Measurements from ENCODE around the gene CD58. TPM values are rescaled to one million over a fixed set of nuclear protein-coding genes. Genes with fewer than 3 reads are reported as not detected.

CD58 gene
- polyA plus RNA-seq, 1 experiment: 7.3 TPM

- Histone ChIP-seq H3K4me3 (ENCODE audit: low read depth, low read length) (no peak overlapping the region), H3K27me3 (ENCODE audit: control insufficient read depth, insufficient read depth, low read length) (no peaks in the 10 kb centered on the region), H3K27ac (ENCODE audit: low read depth, low read length) (no peak overlapping the region), H3K9me3 (ENCODE audit: control insufficient read depth, insufficient read depth, low read length) (no peaks in the 10 kb centered on the region)
- no peak for DNase-seq (ENCODE audit: low read depth, low spot score)
- no peak for TF ChIP-seq CTCF (IDR thresholded peaks at IDR 0.05; ENCODE audit: low read depth, low read length)
- ChIA-PET CTCF (interaction anchor here (0.9 to 2.1 kb wide), 3 partner anchors 17 to 325 kb away, joined by 3 to 7 read pairs (median 3); no protein-coding TSS in a partner anchor), POLR2A (no interaction called here)
Observed at GRCh38 chr1:116466810-116467557, 103.8 kb downstream of the CD58 start.

GRCh38 chr1:116465845-116466685 is 104.8 kb downstream of the CD58 start:
- Histone ChIP-seq H3K27me3 (ENCODE audit: control insufficient read depth, insufficient read depth, low read length) (no peaks in the 10 kb centered on the region), H3K4me3 (ENCODE audit: low read depth, low read length) (no peak overlapping the region), H3K9me3 (ENCODE audit: control insufficient read depth, insufficient read depth, low read length) (no peaks in the 10 kb centered on the region), H3K27ac (ENCODE audit: low read depth, low read length) (no peak overlapping the region)
- CTCF ChIA-PET: interaction anchor here (0.9 to 2.1 kb wide), 3 partner anchors 18 to 324 kb away, joined by 3 to 7 read pairs (median 3); no protein-coding TSS in a partner anchor
- no peak for TF ChIP-seq CTCF (IDR thresholded peaks at IDR 0.05; ENCODE audit: low read depth, low read length)
- no peak for DNase-seq (ENCODE audit: low read depth, low spot score)
- POLR2A ChIA-PET: no interaction called here

- Histone ChIP-seq H3K27ac (ENCODE audit: low read depth, low read length) (no peak overlapping the region), H3K4me3 (ENCODE audit: low read depth, low read length) (no peak overlapping the region), H3K9me3 (ENCODE audit: control insufficient read depth, insufficient read depth, low read length) (no peaks in the 10 kb centered on the region), H3K27me3 (ENCODE audit: control insufficient read depth, insufficient read depth, low read length) (no peaks in the 10 kb centered on the region)
- DNase-seq (ENCODE audit: low read depth, low spot score): no peak
- ChIA-PET CTCF (interaction anchor here (1.3 to 2.1 kb wide), 2 partner anchors 18 to 20 kb away, joined by 3 to 7 read pairs; no protein-coding TSS in a partner anchor), POLR2A (no interaction called here)
- no peak for TF ChIP-seq CTCF (IDR thresholded peaks at IDR 0.05; ENCODE audit: low read depth, low read length)
Observed at GRCh38 chr1:116465477-116465844, 105.4 kb downstream of the CD58 start.

Small RNA genes within 50 kb of the gene (small RNA-seq; reads per million reads assigned to genes)
- not detected for gene MIR548AC (ENCODE audit: insufficient read length, low read depth)

Other genes starting within 250 kb of the CD58 start
- gene ATP1A1, start 197.8 kb downstream of the CD58 start, polyA plus RNA-seq (2011; rRNA removed): 189 and 194 TPM in 2 replicates
- 0.05 and 0.06 TPM in 2 replicates for gene IGSF3, start 96.7 kb upstream of the CD58 start, polyA plus RNA-seq (2011; rRNA removed)
- not detected in 2 replicates for gene CD2, start 183.4 kb upstream of the CD58 start, polyA plus RNA-seq (2011; rRNA removed)